Ishikawa (cell line): ENCODE measurements around the gene PREX1.

Experiments used
- CREB1 ChIP-seq: IDR thresholded peaks from 2 replicates; pipeline ENCODE4 v1.6.1; 2012; ENCODE audit warnings: low read depth
- EGR1 ChIP-seq: IDR thresholded peaks from 2 replicates; pipeline ENCODE4 v1.6.1; 2012
- EP300 ChIP-seq: IDR thresholded peaks from 2 replicates; pipeline ENCODE4 v1.6.1; 2012; ENCODE audit warnings: borderline replicate concordance
- FOXM1 ChIP-seq: IDR thresholded peaks from 2 replicates; pipeline ENCODE4 v1.6.1; 2012; ENCODE audit warnings: low read depth, borderline replicate concordance
- MAX ChIP-seq: IDR thresholded peaks from 2 replicates; pipeline ENCODE4 v1.6.1; 2012
- NFIC ChIP-seq: IDR thresholded peaks from 2 replicates; pipeline ENCODE4 v1.6.1; 2012
- RAD21 ChIP-seq: IDR thresholded peaks from 2 replicates; pipeline ENCODE4 v1.6.1; 2012; ENCODE audit warnings: low read depth
- REST ChIP-seq: IDR thresholded peaks from 2 replicates; pipeline ENCODE4 v1.6.1; 2012; ENCODE audit warnings: low read depth, mild to moderate bottlenecking
- TAF1 ChIP-seq: IDR thresholded peaks from 2 replicates; pipeline ENCODE4 v1.6.1; 2012; ENCODE audit warnings: low read depth, mild to moderate bottlenecking
- TEAD4 ChIP-seq: IDR thresholded peaks from 2 replicates; pipeline ENCODE4 v1.6.1; 2012
- USF1 ChIP-seq: IDR thresholded peaks from 2 replicates; pipeline ENCODE4 v1.6.1; 2012
- YY1 ChIP-seq: IDR thresholded peaks from 2 replicates; pipeline ENCODE4 v1.6.1; 2012; ENCODE audit warnings: low read depth

- no peak for TF ChIP-seq MAX
- TF ChIP-seq EGR1: no peak
- TF ChIP-seq TEAD4: no peak
- TF ChIP-seq EP300: no peak
- TF ChIP-seq YY1: no peak
- TF ChIP-seq FOXM1: no peak
- TF ChIP-seq USF1: no peak
- TF ChIP-seq REST: no peak
- no peak for TF ChIP-seq RAD21
- no peak for TF ChIP-seq NFIC
- TF ChIP-seq CREB1: no peak
- no peak for TF ChIP-seq TAF1
These were observed 2.1 kb upstream of the PREX1 start for GRCh38 chr20:48829940-48830339.
